Astrocyte (in vitro differentiated cells and primary cell): ENCODE data around the gene RIMS4.

Experiments
- EZH2 ChIP-seq: IDR thresholded peaks from 2 replicates; pipeline ENCODE4 v1.6.1; 2012; ENCODE audit warnings: mild to moderate bottlenecking, low read length, inconsistent platforms; ENCODE audit not compliant: insufficient read depth
- TF ChIP-seq, protein P1 (sequence below): IDR thresholded peaks from 2 replicates; pipeline ENCODE4 v1.5.1; 2011; ENCODE audit warnings: low read depth, mild to moderate bottlenecking, inconsistent platforms, low read length, moderate library complexity; ENCODE audit not compliant: insufficient read depth

- TF ChIP-seq, protein P1, sequence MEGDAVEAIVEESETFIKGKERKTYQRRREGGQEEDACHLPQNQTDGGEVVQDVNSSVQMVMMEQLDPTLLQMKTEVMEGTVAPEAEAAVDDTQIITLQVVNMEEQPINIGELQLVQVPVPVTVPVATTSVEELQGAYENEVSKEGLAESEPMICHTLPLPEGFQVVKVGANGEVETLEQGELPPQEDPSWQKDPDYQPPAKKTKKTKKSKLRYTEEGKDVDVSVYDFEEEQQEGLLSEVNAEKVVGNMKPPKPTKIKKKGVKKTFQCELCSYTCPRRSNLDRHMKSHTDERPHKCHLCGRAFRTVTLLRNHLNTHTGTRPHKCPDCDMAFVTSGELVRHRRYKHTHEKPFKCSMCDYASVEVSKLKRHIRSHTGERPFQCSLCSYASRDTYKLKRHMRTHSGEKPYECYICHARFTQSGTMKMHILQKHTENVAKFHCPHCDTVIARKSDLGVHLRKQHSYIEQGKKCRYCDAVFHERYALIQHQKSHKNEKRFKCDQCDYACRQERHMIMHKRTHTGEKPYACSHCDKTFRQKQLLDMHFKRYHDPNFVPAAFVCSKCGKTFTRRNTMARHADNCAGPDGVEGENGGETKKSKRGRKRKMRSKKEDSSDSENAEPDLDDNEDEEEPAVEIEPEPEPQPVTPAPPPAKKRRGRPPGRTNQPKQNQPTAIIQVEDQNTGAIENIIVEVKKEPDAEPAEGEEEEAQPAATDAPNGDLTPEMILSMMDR: no peak
- no peak for TF ChIP-seq EZH2
Measured at GRCh38 chr20:44730441-44730840, 79.9 kb downstream of the RIMS4 start.
